BLaER1 treated with 17β-estradiol and CSF1 and Interleukin-3, amounts not matched to agents 10 nM and 100 nM (cell line): ENCODE data around the gene FUCA1.

ENCODE experiments used
- H3K27ac ChIP-seq, 11 experiments: shearing (Covaris generic); formaldehyde crosslinking; 2 replicates each; pipeline ENCODE4 v1.8.1; 2022
- H3K27me3 ChIP-seq, 11 experiments: shearing (Covaris generic); formaldehyde crosslinking; 2 replicates each; pipeline ENCODE4 v1.8.1; 2022
- H3K36me3 ChIP-seq, 11 experiments: shearing (Covaris generic); formaldehyde crosslinking; 2 replicates each; pipeline ENCODE4 v1.8.1; 2022
- H3K4me1 ChIP-seq, 10 experiments: shearing (Covaris generic); formaldehyde crosslinking; 2 replicates each; pipeline ENCODE4 v1.8.1; 2022
- H3K4me2 ChIP-seq, 11 experiments: shearing (Covaris generic); formaldehyde crosslinking; 2 replicates each; pipeline ENCODE4 v1.8.1; 2022
- H3K4me3 ChIP-seq, 10 experiments: shearing (Covaris generic); formaldehyde crosslinking; 2 replicates each; pipeline ENCODE4 v1.8.1; 2022
- H3K9ac ChIP-seq, 11 experiments: shearing (Covaris generic); formaldehyde crosslinking; 2 replicates each; pipeline ENCODE4 v1.8.1; 2022
- H3K9me3 ChIP-seq, 11 experiments: shearing (Covaris generic); formaldehyde crosslinking; replicated peaks in 1 of 11; 2 replicates each; pipeline ENCODE4 v1.8.1; 2022
- H4K20me1 ChIP-seq, 11 experiments: shearing (Covaris generic); formaldehyde crosslinking; 2 replicates each; pipeline ENCODE4 v1.8.1; 2022
- Cebpa-rat ChIP-seq, 11 experiments: shearing (Covaris generic); IDR thresholded peaks; 2 replicates each; pipeline ENCODE4 v1.8.1; 2022

The FUCA1 gene

DNA sequence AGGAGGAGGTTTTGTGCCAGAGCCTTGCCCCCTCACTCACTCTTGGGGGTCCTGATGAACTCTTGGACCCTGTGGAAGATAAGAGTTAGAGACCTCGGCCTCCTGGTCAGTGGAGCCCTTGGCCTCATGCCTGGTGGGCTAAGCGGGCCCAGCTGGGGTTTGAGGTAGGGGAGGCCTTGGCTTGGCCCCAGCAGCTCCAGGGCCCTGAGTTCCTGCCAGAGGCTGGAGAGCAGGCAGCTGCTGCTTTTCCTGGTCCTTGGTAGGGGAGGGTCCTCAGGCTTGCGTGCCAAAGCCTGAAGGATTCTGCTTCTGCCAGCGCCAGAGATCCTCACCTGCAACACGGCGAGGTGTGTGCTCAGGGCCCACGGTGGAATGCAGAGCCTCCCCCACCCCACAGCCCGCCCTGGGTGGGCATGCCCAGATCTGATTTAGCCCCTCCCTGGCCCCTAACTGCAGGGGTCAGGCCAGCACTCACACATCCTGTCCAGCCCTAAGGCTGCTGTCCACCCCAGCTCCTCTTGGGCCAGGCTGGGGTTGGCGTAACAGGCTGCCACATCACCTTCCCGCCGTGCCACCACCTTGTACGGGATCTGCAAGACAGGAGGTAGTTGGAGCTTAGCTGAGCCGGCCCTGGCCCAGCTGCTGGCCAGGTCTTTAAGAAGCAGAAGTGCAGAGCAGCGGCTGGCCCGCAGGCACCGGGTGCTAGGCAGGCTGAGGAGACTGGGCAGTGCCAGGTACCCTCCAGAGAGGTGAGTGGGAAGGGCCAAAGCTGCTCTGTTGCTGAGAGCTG, 72.2 kb downstream of the FUCA1 start:
- H3K36me3 ChIP-seq: peaks cover 47 to 67% (median 58%) of the 10 kb centered on the region in 11 experiments

More for the DNA sequence above, 72.2 kb downstream of the FUCA1 start:
- Histone ChIP-seq H3K27ac (no peak overlapping the region), H3K4me3 (no peak overlapping the region), H4K20me1 (peaks cover 0 to 59% (median 17%) of the 10 kb centered on the region in 11 experiments; a peak in 16 of 22 replicates), H3K4me1 (peaks cover 29 to 38% (median 33%) of the 10 kb centered on the region in 10 experiments), H3K4me2 (no peak overlapping the region), H3K9ac (peak overlapping the region in 3 of 11 experiments; percentile 15 to 28 (median 18); a peak in 1 of 22 replicates), H3K9me3 (no peaks in the 10 kb centered on the region), H3K27me3 (no peaks in the 10 kb centered on the region)
- no peak for TF ChIP-seq Cebpa-rat (IDR thresholded peaks at IDR 0.05)
